Activated T-cell treated with anti-CD3 and anti-CD28 coated beads, Interleukin-2, amount 50 U/mL, for 48 hours (primary cell): ENCODE results near the gene SPATA20.

Experiments used
- DNase-seq, 2 experiments: peaks; one replicate each; pipeline ENCODE4 v3.0.0-alpha.2; 2020

SPATA20 gene

GRCh38 chr17:50520483-50520882 is 26.5 kb upstream of the SPATA20 start:
- no peak for DNase-seq

- no peak for DNase-seq
Observed at GRCh38 chr17:50521514-50521913, 25.5 kb upstream of the SPATA20 start.

- DNase-seq = no peak
Observed at GRCh38 chr17:50522766-50523165, 24.2 kb upstream of the SPATA20 start.

- no peak for DNase-seq
Observed at GRCh38 chr17:50523208-50523607, 23.8 kb upstream of the SPATA20 start.

- no peak for DNase-seq
Observed at GRCh38 chr17:50524838-50525237, 22.1 kb upstream of the SPATA20 start.

- no peak for DNase-seq
Observed at GRCh38 chr17:50527155-50527762, 19.7 kb upstream of the SPATA20 start.

- no peak for DNase-seq
Observed at GRCh38 chr17:50527949-50528474, 19.0 kb upstream of the SPATA20 start.

- no peak for DNase-seq
Observed at GRCh38 chr17:50529849-50530248, 17.1 kb upstream of the SPATA20 start.

GRCh38 chr17:50531428-50532025 is 15.4 kb upstream of the SPATA20 start:
- DNase-seq = no peak

GRCh38 chr17:50532452-50533024 is 14.4 kb upstream of the SPATA20 start, which contains the start of gene EPN3:
Gene EPN3, plus strand, starts transcription at chr17:50532735. Its CDS starts 3,822 bp downstream, at chr17:50536557.
- DNase-seq = no peak

GRCh38 chr17:50533185-50533584 is 13.8 kb upstream of the SPATA20 start:
- DNase-seq = no peak

- DNase-seq = no peak
Observed at GRCh38 chr17:50533720-50534148, 13.2 kb upstream of the SPATA20 start.

GRCh38 chr17:50534222-50534978 is 12.6 kb upstream of the SPATA20 start:
- DNase-seq = peak; percentile 54 to 60

GRCh38 chr17:50534979-50535326 is 12.0 kb upstream of the SPATA20 start:
- DNase-seq = no peak

GRCh38 chr17:50535407-50535806 is 11.6 kb upstream of the SPATA20 start:
- no peak for DNase-seq

GRCh38 chr17:50536683-50537646 is 10.0 kb upstream of the SPATA20 start:
- DNase-seq = no peak

- DNase-seq = no peak
Observed at GRCh38 chr17:50537721-50538548, 9.0 kb upstream of the SPATA20 start.

GRCh38 chr17:50538549-50539410 is 8.2 kb upstream of the SPATA20 start:
- no peak for DNase-seq

GRCh38 chr17:50539762-50540559 is 7.0 kb upstream of the SPATA20 start:
- no peak for DNase-seq
